ENCODE measurements around the gene SLC25A47. TPM values are rescaled to one million over a fixed set of nuclear protein-coding genes. Genes with fewer than 3 reads are reported as not detected.

Gene SLC25A47
- total and polyA plus RNA-seq, 2 experiments from 2014 or later, result 1.8 TPM

- DNase-seq (ENCODE audit: low spot score), result no peak
- Histone ChIP-seq H3K9me2 (replicated peaks; ENCODE audit: insufficient read depth) (no peaks in the 10 kb centered on the region), H3K4me2 (no peak overlapping the region), H3K79me2 (peaks cover 9% of the 10 kb centered on the region), H3K36me3 (replicated peaks; ENCODE audit: insufficient read depth, low read depth) (no peaks in the 10 kb centered on the region), H4K20me1 (ENCODE audit: insufficient read depth, poor library complexity, severe bottlenecking) (no peaks in the 10 kb centered on the region), H3K4me1 (ENCODE audit: insufficient read depth) (peaks cover 18% of the 10 kb centered on the region), H3K27me3 (no peaks in the 10 kb centered on the region), H3K27ac (no peak overlapping the region), H2AFZ (no peak overlapping the region), H3K4me3 (no peak overlapping the region), H3K9me3 (ENCODE audit: low read depth) (no peaks in the 10 kb centered on the region)
- TF ChIP-seq EZH2phosphoT487 (IDR thresholded peaks at IDR 0.05; ENCODE audit: low read depth, severe bottlenecking, unreplicated experiment) (no peak), EZH2 (IDR thresholded peaks at IDR 0.05; ENCODE audit: borderline replicate concordance) (no peak)
- TF ChIP-seq, protein P1, sequence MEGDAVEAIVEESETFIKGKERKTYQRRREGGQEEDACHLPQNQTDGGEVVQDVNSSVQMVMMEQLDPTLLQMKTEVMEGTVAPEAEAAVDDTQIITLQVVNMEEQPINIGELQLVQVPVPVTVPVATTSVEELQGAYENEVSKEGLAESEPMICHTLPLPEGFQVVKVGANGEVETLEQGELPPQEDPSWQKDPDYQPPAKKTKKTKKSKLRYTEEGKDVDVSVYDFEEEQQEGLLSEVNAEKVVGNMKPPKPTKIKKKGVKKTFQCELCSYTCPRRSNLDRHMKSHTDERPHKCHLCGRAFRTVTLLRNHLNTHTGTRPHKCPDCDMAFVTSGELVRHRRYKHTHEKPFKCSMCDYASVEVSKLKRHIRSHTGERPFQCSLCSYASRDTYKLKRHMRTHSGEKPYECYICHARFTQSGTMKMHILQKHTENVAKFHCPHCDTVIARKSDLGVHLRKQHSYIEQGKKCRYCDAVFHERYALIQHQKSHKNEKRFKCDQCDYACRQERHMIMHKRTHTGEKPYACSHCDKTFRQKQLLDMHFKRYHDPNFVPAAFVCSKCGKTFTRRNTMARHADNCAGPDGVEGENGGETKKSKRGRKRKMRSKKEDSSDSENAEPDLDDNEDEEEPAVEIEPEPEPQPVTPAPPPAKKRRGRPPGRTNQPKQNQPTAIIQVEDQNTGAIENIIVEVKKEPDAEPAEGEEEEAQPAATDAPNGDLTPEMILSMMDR (IDR thresholded peaks at IDR 0.05; ENCODE audit: poor library complexity), result no peak
- 94% methylated on average over 2 of the region's 2 CpGs for WGBS (ENCODE audit: low lambda C conversion rate, missing lambda C conversion rate)
Measured at GRCh38 chr14:100359111-100359510, 36.0 kb downstream of the SLC25A47 start.

- no peak overlapping the region for H3K4me2 ChIP-seq
- H4K20me1 ChIP-seq (ENCODE audit: insufficient read depth, poor library complexity, severe bottlenecking), result no peaks in the 10 kb centered on the region
- H2AFZ ChIP-seq, result no peak overlapping the region
- no peaks in the 10 kb centered on the region for H3K36me3 ChIP-seq (replicated peaks; ENCODE audit: insufficient read depth, low read depth)
- H3K9me2 ChIP-seq (replicated peaks; ENCODE audit: insufficient read depth), result no peaks in the 10 kb centered on the region
- H3K27ac ChIP-seq, result no peak overlapping the region
- DNase-seq (ENCODE audit: low spot score), result no peak
- no peaks in the 10 kb centered on the region for H3K9me3 ChIP-seq (ENCODE audit: low read depth)
- no peaks in the 10 kb centered on the region for H3K27me3 ChIP-seq
- 41% methylated on average over 4 of the region's 4 CpGs for WGBS (ENCODE audit: low lambda C conversion rate, missing lambda C conversion rate)
- TF ChIP-seq EZH2phosphoT487 (IDR thresholded peaks at IDR 0.05; ENCODE audit: low read depth, severe bottlenecking, unreplicated experiment), result no peak
- no peak for TF ChIP-seq EZH2 (IDR thresholded peaks at IDR 0.05; ENCODE audit: borderline replicate concordance)
- TF ChIP-seq, protein P1 (IDR thresholded peaks at IDR 0.05; ENCODE audit: poor library complexity), result no peak
- H3K4me1 ChIP-seq (ENCODE audit: insufficient read depth), result peaks cover 18% of the 10 kb centered on the region
- peaks cover 9% of the 10 kb centered on the region for H3K79me2 ChIP-seq
- H3K4me3 ChIP-seq, result no peak overlapping the region
Measured at GRCh38 chr14:100359881-100360280, 36.7 kb downstream of the SLC25A47 start.

DNA sequence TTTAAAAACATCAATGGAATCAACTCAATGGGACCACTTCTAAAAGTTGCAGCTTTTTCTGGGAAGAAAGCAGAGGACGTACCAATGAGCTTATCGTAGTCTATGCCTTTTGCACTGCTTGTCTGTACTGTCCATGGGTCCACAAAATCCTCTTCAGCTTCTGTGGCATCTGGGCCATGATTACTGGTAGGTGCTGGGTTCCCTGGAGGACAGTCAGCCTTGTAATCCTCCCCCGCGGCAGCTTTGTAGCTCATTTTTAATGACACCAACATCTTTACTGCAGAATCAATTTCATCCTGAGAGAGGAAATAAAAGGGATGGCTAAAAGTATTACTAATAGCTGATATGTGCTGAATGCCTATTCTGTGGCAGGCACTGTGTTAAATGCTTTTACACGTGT, 38.5 kb downstream of the SLC25A47 start:
- no peak for DNase-seq (ENCODE audit: low spot score)

More for the DNA sequence above, 38.5 kb downstream of the SLC25A47 start:
- H3K4me3 ChIP-seq, result no peak overlapping the region
- H3K27me3 ChIP-seq, result no peaks in the 10 kb centered on the region
- peak overlapping the region; percentile 46 for H3K27ac ChIP-seq
- no peak overlapping the region for H2AFZ ChIP-seq
- no peaks in the 10 kb centered on the region for H3K36me3 ChIP-seq (replicated peaks; ENCODE audit: insufficient read depth, low read depth)
- no peaks in the 10 kb centered on the region for H4K20me1 ChIP-seq (ENCODE audit: insufficient read depth, poor library complexity, severe bottlenecking)
- WGBS (ENCODE audit: low lambda C conversion rate, missing lambda C conversion rate), result 78% methylated on average over 5 of the region's 5 CpGs
- TF ChIP-seq, protein P1 (IDR thresholded peaks at IDR 0.05; ENCODE audit: poor library complexity), result no peak
- no peaks in the 10 kb centered on the region for H3K9me3 ChIP-seq (ENCODE audit: low read depth)
- peaks cover 18% of the 10 kb centered on the region for H3K4me1 ChIP-seq (ENCODE audit: insufficient read depth)
- H3K4me2 ChIP-seq, result peak overlapping the region; percentile 21
- H3K9me2 ChIP-seq (replicated peaks; ENCODE audit: insufficient read depth), result no peaks in the 10 kb centered on the region
- peaks cover 8% of the 10 kb centered on the region for H3K79me2 ChIP-seq

All from hepatocyte (in vitro differentiated cells).